Vagina (tissue), 2 donors: ENCODE results near the gene CUL4A. TPM values are rescaled to one million over a fixed set of nuclear protein-coding genes. Genes with fewer than 3 reads are reported as not detected.

Experiments used
- DNase-seq, 2 donors: peaks; one replicate each; pipeline ENCODE4 v3.0.0-alpha.2; 2017; ENCODE audit errors: extremely low spot score in 2 of 2
- H3K27ac ChIP-seq: fragments of 200-600 bp; sonication (generic); one replicate; pipeline ENCODE4 v1.5.1; 2019
- H3K27me3 ChIP-seq: fragments of 200-600 bp; sonication (generic); one replicate; pipeline ENCODE4 v1.5.1; 2019
- H3K36me3 ChIP-seq, 2 donors: fragments of 200-600 bp; sonication (generic); one replicate each; pipeline ENCODE4 v1.5.1; 2017 to 2019
- H3K4me1 ChIP-seq: fragments of 200-600 bp; sonication (generic); one replicate; pipeline ENCODE4 v1.5.1; 2019
- H3K4me3 ChIP-seq, 2 donors: fragments of 200-600 bp; sonication (generic); 1 replicate in 1 of 2; 2 replicates in 1 of 2; pipeline ENCODE4 v1.5.1; 2016 to 2019
- H3K9me3 ChIP-seq: fragments of 200-600 bp; sonication (generic); one replicate; pipeline ENCODE4 v1.5.1; 2019
- CTCF ChIP-seq, 3 experiments: fragments of 450-650 bp in 2 of 3; fragments of 200-600 bp in 1 of 3; sonication (generic) in 1 of 3; IDR thresholded peaks; one replicate each; pipeline ENCODE4 v1.5.1; 2017 to 2019; ENCODE audit warnings: antibody characterized with exemption in 3 of 3, mild to moderate bottlenecking in 2 of 3, moderate library complexity in 2 of 3
- POLR2A ChIP-seq, 2 donors: fragments of 450-650 bp; IDR thresholded peaks; one replicate each; pipeline ENCODE4 v1.6.1; 2017; ENCODE audit warnings: antibody characterized with exemption in 2 of 2, mild to moderate bottlenecking in 2 of 2, moderate library complexity in 2 of 2
- POLR2AphosphoS5 ChIP-seq, 2 donors: sonication (generic); formaldehyde crosslinking; IDR thresholded peaks; one replicate each; pipeline ENCODE4 v1.9.0; 2017; ENCODE audit warnings: antibody characterized with exemption in 2 of 2, mild to moderate bottlenecking in 2 of 2, low read depth in 1 of 2; ENCODE audit not compliant: insufficient read depth in 1 of 2
- intact Hi-C: fragments of 100-400 bp; cut with DNase I; formaldehyde crosslinking; loops from one replicate; pipeline ENCODE4 v1.15.1; 2023
- total RNA-seq: library from RNA; depleted of rRNA; stranded (reverse); fragments of >200 nt; gene quantifications from one replicate; pipeline ENCODE4 v1.2.3, GENCODE V29; 2016

CUL4A gene
- total RNA-seq, 1 donor from 2014 or later: 110 TPM

- no peak for DNase-seq
- Histone ChIP-seq H3K9me3 (no peaks in the 10 kb centered on the region), H3K4me1 (no peaks in the 10 kb centered on the region), H3K27ac (no peak overlapping the region), H3K27me3 (no peaks in the 10 kb centered on the region), H3K36me3 (peaks cover 0 to 34% of the 10 kb centered on the region in 2 donors), H3K4me3 (no peak overlapping the region)
- TF ChIP-seq POLR2AphosphoS5 (IDR thresholded peaks at IDR 0.05; ENCODE audit: insufficient read depth in 1 of 2, low read depth in 1 of 2): no peak
- TF ChIP-seq CTCF (IDR thresholded peaks at IDR 0.05): no peak
- TF ChIP-seq POLR2A (IDR thresholded peaks at IDR 0.05): no peak
- intact Hi-C loops: no loop called here
Observed at GRCh38 chr13:113190181-113190580, 19.2 kb upstream of the CUL4A start.

GRCh38 chr13:113192279-113192678 lies 17.1 kb upstream of the CUL4A start:
- H3K27ac ChIP-seq: no peak overlapping the region
- no peak for DNase-seq
- H3K27me3 ChIP-seq: no peaks in the 10 kb centered on the region
- H3K4me3 ChIP-seq: no peak overlapping the region
- no peak for TF ChIP-seq POLR2A (IDR thresholded peaks at IDR 0.05)
- no peak for TF ChIP-seq POLR2AphosphoS5 (IDR thresholded peaks at IDR 0.05; ENCODE audit: insufficient read depth in 1 of 2, low read depth in 1 of 2)
- TF ChIP-seq CTCF (IDR thresholded peaks at IDR 0.05): no peak
- intact Hi-C loops: no loop called here
- H3K9me3 ChIP-seq: no peaks in the 10 kb centered on the region
- no peaks in the 10 kb centered on the region for H3K4me1 ChIP-seq
- peaks cover 0 to 55% of the 10 kb centered on the region in 2 donors for H3K36me3 ChIP-seq

- no peak overlapping the region for H3K4me3 ChIP-seq
- no peak for DNase-seq
- H3K27me3 ChIP-seq: no peaks in the 10 kb centered on the region
- TF ChIP-seq CTCF (IDR thresholded peaks at IDR 0.05): no peak
- no peak for TF ChIP-seq POLR2A (IDR thresholded peaks at IDR 0.05)
- no peak for TF ChIP-seq POLR2AphosphoS5 (IDR thresholded peaks at IDR 0.05; ENCODE audit: insufficient read depth in 1 of 2, low read depth in 1 of 2)
- no peaks in the 10 kb centered on the region for H3K4me1 ChIP-seq
- no peak overlapping the region for H3K27ac ChIP-seq
- intact Hi-C loops: no loop called here
- no peaks in the 10 kb centered on the region for H3K9me3 ChIP-seq
- peaks cover 0 to 61% of the 10 kb centered on the region in 2 donors for H3K36me3 ChIP-seq
Observed at GRCh38 chr13:113192902-113193301, 16.5 kb upstream of the CUL4A start.

- H3K9me3 ChIP-seq: no peaks in the 10 kb centered on the region
- TF ChIP-seq POLR2AphosphoS5 (IDR thresholded peaks at IDR 0.05; ENCODE audit: insufficient read depth in 1 of 2, low read depth in 1 of 2) (no peak), CTCF (IDR thresholded peaks at IDR 0.05) (no peak), POLR2A (IDR thresholded peaks at IDR 0.05) (no peak)
- no peaks in the 10 kb centered on the region for H3K4me1 ChIP-seq
- H3K27ac ChIP-seq: no peak overlapping the region
- H3K4me3 ChIP-seq: no peak overlapping the region
- DNase-seq: no peak
- peaks cover 0 to 71% of the 10 kb centered on the region in 2 donors for H3K36me3 ChIP-seq
- intact Hi-C loops: no loop called here
- no peaks in the 10 kb centered on the region for H3K27me3 ChIP-seq
Observed at GRCh38 chr13:113195360-113195759, 14.1 kb upstream of the CUL4A start.

GRCh38 chr13:113196970-113197737 lies 12.3 kb upstream of the CUL4A start:
- Histone ChIP-seq H3K4me3 (no peak overlapping the region), H3K36me3 (peaks cover 0 to 66% of the 10 kb centered on the region in 2 donors), H3K27me3 (no peaks in the 10 kb centered on the region), H3K27ac (no peak overlapping the region), H3K9me3 (no peaks in the 10 kb centered on the region), H3K4me1 (no peaks in the 10 kb centered on the region)
- TF ChIP-seq POLR2AphosphoS5 (IDR thresholded peaks at IDR 0.05; ENCODE audit: insufficient read depth in 1 of 2, low read depth in 1 of 2) (no peak), CTCF (IDR thresholded peaks at IDR 0.05) (no peak), POLR2A (IDR thresholded peaks at IDR 0.05) (no peak)
- DNase-seq: no peak
- intact Hi-C loops: no loop called here
